HepG2 (cell line): ENCODE measurements around the gene CRK. TPM values are rescaled to one million over a fixed set of nuclear protein-coding genes. Genes with fewer than 3 reads are reported as not detected.

Source experiments
- ATAC-seq: fragments of 200-7000 bp; cut with Tn5 transposase; 3 replicates; pipeline ENCODE4 v1.9.1; 2020; ENCODE audit warnings: mild to moderate bottlenecking, moderate library complexity
- BruUV-seq: library from RNA; stranded (reverse); fragments of 400-500 nt; replicated peaks from 2 replicates; lab custom pipeline; 2021; lab: Mats Ljungman, UMichigan
- CTCF ChIA-PET: fragments of 300-600 bp; formaldehyde crosslinking; extraction: SDS; loops from one replicate; lab custom pipeline; 2021; ENCODE audit warnings: low total read pairs, inconsistent platforms, low intra/inter-chr PET ratio; lab: Yijun Ruan, JAX
- POLR2A ChIA-PET: fragments of 350-600 bp; sonication (Branson Sonifier 250); formaldehyde crosslinking; loops from one replicate; lab custom pipeline; 2020; ENCODE audit warnings: antibody characterized with exemption, inconsistent platforms; lab: Yijun Ruan, JAX
- DNase-seq: peaks from one replicate; pipeline ENCODE4 v3.0.0-alpha.2; 2015; ENCODE audit warnings: low spot score
- FAIRE-seq: peaks from 3 replicates; lab custom pipeline; 2011; peaks lifted over from hg19 to GRCh38; lab: Jason Lieb, UNC
- H2AFZ ChIP-seq: one replicate; pipeline ENCODE4 v1.6.1; 2011; ENCODE audit warnings: low read length, inconsistent platforms
- H3K27ac ChIP-seq: fragments of 300-600 bp; 3 replicates; pipeline ENCODE4 v1.8.0; 2011; ENCODE audit warnings: mixed run types, mild to moderate bottlenecking, mixed read lengths, low read length, inconsistent platforms; ENCODE audit not compliant: insufficient read depth; ENCODE audit errors: extremely low read length
- H3K27me3 ChIP-seq, 2 experiments: fragments of 200-600 bp in 1 of 2; 2 replicates in 1 of 2; 3 replicates in 1 of 2; pipeline versions ENCODE4 v1.6.0 to v1.8.0; 2011; ENCODE audit warnings: low read length in 2 of 2, mild to moderate bottlenecking in 2 of 2, moderate library complexity in 2 of 2, inconsistent platforms in 1 of 2; ENCODE audit not compliant: insufficient read depth in 2 of 2, control insufficient read depth in 1 of 2
- H3K36me3 ChIP-seq, 2 experiments: fragments of 200-600 bp in 1 of 2; replicated peaks in 1 of 2; 2 replicates in 1 of 2; 3 replicates in 1 of 2; pipeline versions ENCODE4 v1.5.1 to v1.8.0; 2011; ENCODE audit warnings: low read length in 2 of 2, inconsistent platforms in 1 of 2; ENCODE audit not compliant: insufficient read depth in 2 of 2, control insufficient read depth in 1 of 2
- H3K4me1 ChIP-seq: 2 replicates; pipeline ENCODE4 v1.5.1; 2012; ENCODE audit warnings: low read length, inconsistent platforms; ENCODE audit not compliant: insufficient read depth
- H3K4me2 ChIP-seq: 2 replicates; pipeline ENCODE4 v1.6.0; 2011; ENCODE audit warnings: low read depth, low read length, inconsistent platforms
- H3K4me3 ChIP-seq, 3 experiments: fragments of 200-600 bp in 1 of 3; sonication (generic), shearing (Covaris generic) in 1 of 3; replicated peaks in 1 of 3; 2 replicates each; pipeline ENCODE4 v1.5.1; 2011 to 2016; ENCODE audit warnings: low read length in 3 of 3, inconsistent platforms in 2 of 3, low read depth in 2 of 3, mild to moderate bottlenecking in 2 of 3, control low read depth in 1 of 3, mixed read lengths in 1 of 3; ENCODE audit not compliant: insufficient read depth in 1 of 3
- H3K79me2 ChIP-seq: one replicate; pipeline ENCODE4 v1.6.1; 2011; ENCODE audit warnings: low read length, inconsistent platforms; ENCODE audit not compliant: insufficient read depth
- H3K9ac ChIP-seq: 2 replicates; pipeline ENCODE4 v1.6.0; 2011; ENCODE audit warnings: mild to moderate bottlenecking, low read depth, low read length, inconsistent platforms; ENCODE audit not compliant: insufficient read depth
- H3K9me3 ChIP-seq: 2 replicates; pipeline ENCODE4 v1.5.1; 2012; ENCODE audit warnings: mild to moderate bottlenecking, low read length
- H4K20me1 ChIP-seq: 2 replicates; pipeline ENCODE4 v1.6.0; 2011; ENCODE audit warnings: inconsistent platforms, mild to moderate bottlenecking, low read length, moderate library complexity; ENCODE audit not compliant: insufficient read depth
- ATF5 ChIP-seq: sonication (generic); formaldehyde crosslinking; IDR thresholded peaks from 2 replicates; pipeline ENCODE4 v1.4.0; 2020; ENCODE audit warnings: mild to moderate bottlenecking, low read depth, missing genetic modification reagents
- DMAP1 ChIP-seq: IDR thresholded peaks from 2 replicates; pipeline ENCODE4 v1.6.1; 2016
- FOXJ3 ChIP-seq: sonication (generic); formaldehyde crosslinking; IDR thresholded peaks from 2 replicates; pipeline ENCODE4 v1.4.0; 2020; ENCODE audit warnings: missing genetic modification reagents, mild to moderate bottlenecking, borderline replicate concordance
- FOXO4 ChIP-seq: sonication (generic); formaldehyde crosslinking; conservative IDR thresholded peaks from 2 replicates; pipeline ENCODE4 v1.8.1; 2023; ENCODE audit warnings: missing genetic modification reagents
- JUN ChIP-seq: sonication (generic); formaldehyde crosslinking; IDR thresholded peaks from 2 replicates; pipeline ENCODE4 v1.4.0; 2020; ENCODE audit warnings: mild to moderate bottlenecking, missing genetic modification reagents
- MYNN ChIP-seq: sonication (generic); formaldehyde crosslinking; IDR thresholded peaks from 2 replicates; pipeline ENCODE4 v1.4.0; 2020; ENCODE audit warnings: mild to moderate bottlenecking, low read depth, missing genetic modification reagents
- RORA ChIP-seq: sonication (generic); formaldehyde crosslinking; IDR thresholded peaks from 2 replicates; pipeline ENCODE4 v1.5.0; 2020; ENCODE audit warnings: mild to moderate bottlenecking, missing genetic modification reagents, moderate library complexity
- SMAD3 ChIP-seq: sonication (generic); formaldehyde crosslinking; IDR thresholded peaks from 2 replicates; pipeline ENCODE4 v1.4.0; 2020; ENCODE audit warnings: missing genetic modification reagents
- TP53 ChIP-seq: sonication (generic); formaldehyde crosslinking; conservative IDR thresholded peaks from 2 replicates; pipeline ENCODE4 v1.4.0; 2020; ENCODE audit warnings: missing genetic modification reagents
- ZBTB40 ChIP-seq, 2 experiments: fragments of 450-650 bp in 1 of 2; sonication (generic) in 1 of 2; formaldehyde crosslinking in 1 of 2; IDR thresholded peaks; 2 replicates each; pipeline versions ENCODE4 v1.6.1 to v1.8.0; 2016 to 2022; ENCODE audit warnings: antibody characterized with exemption in 1 of 2, mild to moderate bottlenecking in 1 of 2, missing genetic modification reagents in 1 of 2
- ZNF567 ChIP-seq: sonication (generic); formaldehyde crosslinking; IDR thresholded peaks from 2 replicates; pipeline ENCODE4 v1.8.1; 2023; ENCODE audit warnings: mild to moderate bottlenecking, missing genetic modification reagents, borderline replicate concordance
- ZNF782 ChIP-seq: sonication (generic); formaldehyde crosslinking; IDR thresholded peaks from 2 replicates; pipeline ENCODE4 v1.4.0; 2020; ENCODE audit warnings: missing genetic modification reagents, mild to moderate bottlenecking, borderline replicate concordance
- WGBS: methylation state at CpG from one replicate; pipeline ENCODE4 v1.1.6; 2017; ENCODE audit warnings: low lambda C conversion rate; 5-methylcytosine and 5-hydroxymethylcytosine counted together
- in situ Hi-C: cut with HindIII; loops from 2 replicates; pipeline ENCODE4 v1.10.0; 2017; ENCODE audit warnings: low pct_unique_long_range_greater_than_20kb; ENCODE audit not compliant: extremely low pct_ligation_motif_present
- intact Hi-C: fragments of 100-400 bp; cut with micrococcal nuclease; formaldehyde crosslinking; loops from one replicate; pipeline ENCODE4 v1.10.0; 2022; ENCODE audit not compliant: unreplicated experiment
- polyA plus RNA-seq, 8 experiments: library from polyadenylated mRNA; depleted of rRNA in 3 of 8; stranded (reverse) in 7 of 8; unstranded in 1 of 8; fragments of >200 nt; fragmentation: Illumina TruSeq in 4 of 8; extraction: Trizol in 4 of 8; gene quantifications; 2 replicates each; pipeline versions ENCODE4 v1.2.1 to v1.2.3, GENCODE V29; 2011 to 2016; ENCODE audit warnings: low read depth in 4 of 8, missing spikeins in 1 of 8, mixed read lengths in 1 of 8; ENCODE audit not compliant: insufficient read depth in 1 of 8
- total RNA-seq, 5 experiments: library from RNA; depleted of rRNA; stranded (reverse); fragments of >200 nt; fragmentation: Illumina TruSeq; extraction: Trizol; gene quantifications; 2 replicates each; pipeline ENCODE4 v1.2.3, GENCODE V29; 2016; ENCODE audit warnings: low read depth in 1 of 5

Gene CRK
- total and polyA plus RNA-seq, 2 of the 13 experiments (the other 11 are each of a cell fraction or from before 2014, with no cell fraction given): 47.4 to 54.2 TPM

- H3K27ac ChIP-seq: no peak overlapping the region
- H3K36me3 ChIP-seq: peaks cover 1 to 15% of the 10 kb centered on the region in 2 experiments; a peak in 3 of 5 replicates
- peaks cover 23% of the 10 kb centered on the region; the same call in 1 of the 2 replicates for H4K20me1 ChIP-seq
- CTCF ChIA-PET: no interaction called here
- in situ Hi-C loops (no loop called here), intact Hi-C loops (no loop called here)
- H3K9ac ChIP-seq: no peak overlapping the region
- no peak overlapping the region for H3K4me2 ChIP-seq
- no TSS peak for BruUV-seq
- ATAC-seq: no peak
- no peak overlapping the region for H3K4me3 ChIP-seq
- no peak overlapping the region for H2AFZ ChIP-seq
- no peaks in the 10 kb centered on the region for H3K9me3 ChIP-seq
- peaks cover 18% of the 10 kb centered on the region for H3K4me1 ChIP-seq
- no peak for DNase-seq
- POLR2A ChIA-PET: no interaction called here
- H3K27me3 ChIP-seq: no peaks in the 10 kb centered on the region
- 95% methylated on average over 7 of the region's 7 CpGs for WGBS
- H3K79me2 ChIP-seq: peaks cover 79% of the 10 kb centered on the region
- FAIRE-seq: no peak
- TF ChIP-seq DMAP1 (CRISPR knock-in tag): no peak
- TF ChIP-seq FOXO4 (CRISPR knock-in tag): no peak
- TF ChIP-seq FOXJ3 (CRISPR knock-in tag): no peak
- no peak for TF ChIP-seq JUN (CRISPR knock-in tag)
- TF ChIP-seq ZNF567 (CRISPR knock-in tag): no peak
- no peak for TF ChIP-seq TP53 (CRISPR knock-in tag)
- TF ChIP-seq ZNF782 (CRISPR knock-in tag): no peak
- TF ChIP-seq SMAD3 (CRISPR knock-in tag): no peak
- TF ChIP-seq MYNN (CRISPR knock-in tag): no peak
- no peak for TF ChIP-seq RORA (CRISPR knock-in tag)
- no peak for TF ChIP-seq ATF5
- TF ChIP-seq ZBTB40 (IDR thresholded peaks at IDR 0.05): no peak
- TF ChIP-seq ZBTB40 (CRISPR knock-in tag; IDR thresholded peaks at IDR 0.05): no peak
Observed at GRCh38 chr17:1447052-1447451, 9.0 kb downstream of the CRK start.
